ENCODE data around the gene PEAK3.

The PEAK3 gene

GRCh38 chr19:2269244-2270156, 12.5 kb downstream of the PEAK3 start:
- peak; percentile 99 for DNase-seq

DNA sequence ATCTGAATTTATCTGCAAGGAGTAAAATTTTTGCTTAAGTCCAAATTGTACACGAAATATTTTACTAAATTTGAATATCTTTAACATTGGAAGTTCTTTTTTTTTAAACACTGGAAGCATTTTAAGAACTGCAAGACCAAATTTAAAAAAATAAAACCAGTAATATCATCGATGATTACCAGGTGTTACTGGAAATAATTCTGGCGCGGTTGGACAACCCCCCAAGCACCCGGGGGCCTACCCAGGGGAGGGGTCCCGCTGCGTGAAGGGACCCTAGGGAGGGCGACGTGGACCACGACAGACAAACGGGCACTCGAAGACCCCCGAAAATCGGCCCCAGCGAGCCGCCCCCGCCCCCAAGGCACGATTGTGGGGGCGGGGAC, 13.1 kb downstream of the PEAK3 start:
- no peak for DNase-seq

- no peak for DNase-seq
Measured at GRCh38 chr19:2268480-2268830, 13.5 kb downstream of the PEAK3 start.

- DNase-seq: no peak
Measured at GRCh38 chr19:2266183-2266993, 15.6 kb downstream of the PEAK3 start.

DNA sequence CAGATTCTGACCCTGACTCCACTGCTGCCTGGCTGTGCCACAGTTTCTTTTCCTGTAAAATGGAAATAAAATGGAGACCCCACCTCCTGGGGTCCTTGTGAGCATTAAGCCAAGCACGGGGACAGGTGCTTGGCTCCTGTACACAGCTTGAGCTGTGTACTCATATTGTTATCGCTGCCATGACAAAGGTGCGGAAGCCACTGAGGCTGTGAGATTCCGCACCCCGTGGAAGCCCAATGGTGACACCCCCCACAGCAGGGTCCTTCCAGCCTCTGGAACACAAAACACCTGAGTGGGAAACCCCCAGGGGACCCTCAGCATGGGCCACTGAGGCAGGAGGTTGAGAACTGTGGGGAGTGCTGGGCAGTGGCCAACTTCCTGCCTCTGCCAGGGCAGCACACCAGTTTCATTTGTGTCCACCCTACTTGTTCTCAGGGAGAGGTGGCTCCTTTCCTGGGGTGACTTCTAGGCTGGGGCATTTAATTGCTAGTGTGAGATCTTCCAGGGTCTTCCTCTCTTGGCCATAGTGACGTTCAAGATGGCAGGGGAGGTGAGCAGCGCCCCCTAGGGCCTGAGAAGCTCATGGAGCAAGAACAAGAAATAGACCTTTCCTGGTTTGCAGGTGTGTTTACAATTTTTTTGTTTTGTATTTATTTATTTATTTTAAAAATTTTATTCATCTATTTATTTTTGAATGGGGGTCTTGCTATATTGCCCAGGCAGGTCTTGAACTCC, 20.4 kb downstream of the PEAK3 start:
- DNase-seq: no peak

DNA sequence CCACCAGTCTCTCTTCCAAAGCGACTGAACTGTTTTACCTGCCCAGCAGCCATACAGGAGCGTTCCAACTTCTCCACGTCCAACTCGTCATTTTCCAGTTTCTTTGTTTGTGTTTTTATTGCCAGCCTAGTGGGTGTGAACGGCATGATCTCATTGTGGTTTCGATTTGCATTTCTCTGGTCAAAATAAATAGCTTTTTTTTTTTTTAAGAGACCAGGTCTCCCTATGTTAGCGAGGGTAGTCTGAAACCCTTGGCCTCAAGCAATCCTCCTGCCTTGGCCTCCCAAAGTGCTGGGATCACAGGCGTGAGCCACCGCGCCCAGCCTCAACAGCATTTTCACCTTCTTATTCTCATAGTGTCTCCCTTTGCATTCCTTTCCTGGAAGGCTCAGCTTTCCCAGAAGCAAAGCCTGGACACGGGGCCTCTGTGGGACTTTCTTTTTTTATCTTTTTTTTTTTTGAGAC, 21.6 kb downstream of the PEAK3 start:
- no peak for DNase-seq

DNA sequence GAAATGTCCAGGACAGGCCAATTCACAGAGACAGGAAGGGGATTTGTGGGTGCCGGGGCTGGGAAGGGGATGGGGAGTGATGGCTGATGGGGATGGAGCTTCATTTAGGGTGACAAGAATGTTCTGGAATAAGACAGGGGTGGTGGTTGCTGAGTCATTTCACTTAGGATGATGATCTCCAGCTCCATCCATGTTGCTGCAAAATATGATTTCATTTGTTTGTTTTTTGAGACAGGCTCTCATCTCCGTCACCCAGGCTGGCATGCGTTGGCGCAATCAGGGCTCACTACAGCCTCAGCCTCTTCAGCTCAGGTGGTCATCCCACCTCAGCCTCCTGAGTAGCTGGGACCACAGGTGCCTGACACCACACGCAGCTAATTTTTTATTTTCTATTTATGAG, 22.6 kb downstream of the PEAK3 start:
- no peak for DNase-seq

DNA sequence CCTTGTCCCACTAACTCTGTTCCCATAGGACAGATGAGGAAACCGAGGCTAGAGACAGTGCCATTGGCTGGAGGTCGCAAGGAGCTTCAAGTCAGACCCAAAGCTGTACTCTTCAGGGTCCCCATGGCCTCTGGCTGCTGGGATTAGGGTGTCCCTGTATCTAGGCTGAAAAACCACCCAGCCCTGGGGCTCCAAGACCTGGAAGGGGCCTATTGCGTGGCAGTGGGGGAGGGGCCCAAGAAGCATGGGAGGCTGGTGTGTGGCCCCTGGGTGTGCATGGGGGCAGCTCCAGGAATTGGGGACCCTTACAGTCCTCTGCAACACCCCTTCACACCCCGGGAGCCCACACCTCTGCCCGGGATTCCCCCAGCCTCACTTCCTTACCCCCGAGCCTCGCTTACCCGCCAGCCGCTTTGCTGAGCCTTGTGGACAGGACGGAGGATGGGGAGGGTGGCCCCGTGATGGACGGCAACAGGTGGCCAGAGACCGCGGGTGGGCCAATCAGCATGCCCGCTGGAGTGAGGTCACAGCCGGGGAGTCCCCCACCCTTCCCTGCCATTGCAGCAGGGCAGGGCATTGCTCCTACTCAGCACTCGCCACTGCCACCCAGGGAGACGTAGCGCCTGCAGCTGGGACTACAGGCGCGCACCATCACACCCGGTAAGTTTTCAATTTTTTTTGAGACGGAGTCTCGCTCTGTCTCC, 25.8 kb downstream of the PEAK3 start, which contains the start of gene JSRP1:
Gene JSRP1, minus strand, starts transcription at position 436 of the 704 bp plus-strand sequence. CDS start 1,103 bp downstream, outside the sequence.
- peak; percentile 79 for DNase-seq

- DNase-seq: peak; percentile 40
Measured at GRCh38 chr19:2255112-2255845, 26.7 kb downstream of the PEAK3 start.

GRCh38 chr19:2254064-2254872, 27.7 kb downstream of the PEAK3 start:
- DNase-seq: no peak

GRCh38 chr19:2253106-2254063, 28.6 kb downstream of the PEAK3 start:
- DNase-seq: no peak

GRCh38 chr19:2252797-2253105, 29.2 kb downstream of the PEAK3 start:
- no peak for DNase-seq

DNA sequence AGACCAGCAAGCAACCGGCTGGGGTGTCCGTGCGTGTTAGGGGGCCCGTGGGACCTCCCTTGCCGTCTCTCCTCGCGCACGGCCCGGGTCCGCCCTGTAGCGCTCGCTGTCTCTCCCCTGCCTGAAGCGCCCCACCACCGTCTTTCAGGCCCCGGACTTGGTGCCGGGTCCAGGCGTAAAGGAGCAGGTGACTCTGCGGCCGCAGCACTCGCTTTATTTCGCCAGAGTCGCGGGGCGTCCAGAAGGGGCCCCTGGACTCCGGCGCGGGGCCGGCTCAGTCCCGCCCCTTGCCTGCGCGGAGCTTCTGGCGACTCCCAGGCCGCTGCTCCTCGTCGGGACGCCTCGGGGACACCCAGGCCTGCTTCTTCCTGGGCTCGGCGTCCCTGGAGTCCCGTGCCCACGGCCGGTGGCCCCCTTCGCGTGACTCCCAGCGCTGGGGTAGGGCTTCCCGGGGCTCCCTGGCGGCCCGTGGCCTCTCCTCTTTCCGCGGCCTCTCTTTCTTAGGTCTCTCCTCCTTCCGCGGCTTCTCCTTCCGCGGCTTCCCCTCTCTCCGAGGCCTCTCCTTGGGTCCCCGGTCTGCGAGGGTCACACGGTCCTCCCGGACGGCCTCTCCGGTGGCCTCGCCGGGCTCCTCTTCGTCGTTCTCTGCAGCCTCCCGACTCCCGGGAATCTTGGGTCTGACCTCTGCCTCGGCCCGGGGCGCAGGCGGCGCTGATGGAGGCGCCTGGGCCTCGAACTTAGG, 29.7 kb downstream of the PEAK3 start:
- DNase-seq: no peak

DNA sequence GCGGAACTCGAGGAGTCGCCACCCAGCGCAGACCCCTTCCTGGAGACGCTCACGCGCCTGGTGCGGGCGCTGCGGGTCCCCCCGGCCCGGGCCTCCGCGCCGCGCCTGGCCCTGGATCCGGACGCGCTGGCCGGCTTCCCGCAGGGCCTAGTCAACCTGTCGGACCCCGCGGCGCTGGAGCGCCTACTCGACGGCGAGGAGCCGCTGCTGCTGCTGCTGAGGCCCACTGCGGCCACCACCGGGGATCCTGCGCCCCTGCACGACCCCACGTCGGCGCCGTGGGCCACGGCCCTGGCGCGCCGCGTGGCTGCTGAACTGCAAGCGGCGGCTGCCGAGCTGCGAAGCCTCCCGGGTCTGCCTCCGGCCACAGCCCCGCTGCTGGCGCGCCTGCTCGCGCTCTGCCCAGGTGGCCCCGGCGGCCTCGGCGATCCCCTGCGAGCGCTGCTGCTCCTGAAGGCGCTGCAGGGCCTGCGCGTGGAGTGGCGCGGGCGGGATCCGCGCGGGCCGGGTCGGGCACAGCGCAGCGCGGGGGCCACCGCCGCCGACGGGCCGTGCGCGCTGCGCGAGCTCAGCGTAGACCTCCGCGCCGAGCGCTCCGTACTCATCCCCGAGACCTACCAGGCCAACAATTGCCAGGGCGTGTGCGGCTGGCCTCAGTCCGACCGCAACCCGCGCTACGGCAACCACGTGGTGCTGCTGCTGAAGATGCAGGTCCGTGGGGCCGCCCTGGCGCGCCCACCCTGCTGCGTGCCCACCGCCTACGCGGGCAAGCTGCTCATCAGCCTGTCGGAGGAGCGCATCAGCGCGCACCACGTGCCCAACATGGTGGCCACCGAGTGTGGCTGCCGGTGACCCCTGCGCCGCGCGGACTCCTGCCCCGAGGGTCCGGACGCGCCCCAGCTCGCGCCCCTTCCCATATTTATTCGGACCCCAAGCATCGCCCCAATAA, 30.6 kb downstream of the PEAK3 start:
- DNase-seq: no peak

- no peak for DNase-seq
Measured at GRCh38 chr19:2250766-2251105, 31.2 kb downstream of the PEAK3 start.

- no peak for DNase-seq
Measured at GRCh38 chr19:2249880-2250765, 31.9 kb downstream of the PEAK3 start.

Measured in right forelimb (tissue), 1 donor.